AG04450 (cell line): Measurements from ENCODE around the gene KCNC4. TPM values are rescaled to one million over a fixed set of nuclear protein-coding genes. Genes with fewer than 3 reads are reported as not detected.

Source experiments
- CTCF ChIA-PET: fragments of 300-600, 350-600 bp; formaldehyde crosslinking; extraction: SDS; loops from one replicate; lab custom pipeline; 2022; ENCODE audit warnings: antibody characterized with exemption, inconsistent platforms; lab: Charles Lee
- POLR2A ChIA-PET: fragments of 350-600 bp; formaldehyde crosslinking; extraction: SDS; loops from one replicate; lab custom pipeline; 2021; ENCODE audit warnings: antibody characterized with exemption, inconsistent platforms; lab: Yijun Ruan, JAX
- DNase-seq: peaks from one replicate; pipeline ENCODE4 v3.0.0-alpha.2; 2011; ENCODE audit warnings: low read depth, low spot score
- H3K27ac ChIP-seq: one replicate; pipeline ENCODE4 v1.5.1; 2012; ENCODE audit warnings: low read depth, low read length, control low read depth
- H3K27me3 ChIP-seq: one replicate; pipeline ENCODE4 v1.6.0; 2012; ENCODE audit warnings: low read length; ENCODE audit not compliant: control insufficient read depth, insufficient read depth
- H3K4me3 ChIP-seq: 2 replicates; pipeline ENCODE4 v1.5.1; 2011; ENCODE audit warnings: mild to moderate bottlenecking, low read depth, low read length, control low read depth
- H3K9me3 ChIP-seq: 2 replicates; pipeline ENCODE4 v1.5.1; 2012; ENCODE audit warnings: low read length; ENCODE audit not compliant: control insufficient read depth, insufficient read depth
- CTCF ChIP-seq: IDR thresholded peaks from 2 replicates; pipeline ENCODE4 v1.5.1; 2011; ENCODE audit warnings: low read depth, low read length, control low read depth, inconsistent platforms
- polyA plus RNA-seq: library from polyadenylated mRNA; depleted of rRNA; stranded (reverse); fragments of >200 nt; gene quantifications from 2 replicates; pipeline ENCODE4 v1.2.3, GENCODE V29; 2011

The KCNC4 gene
- polyA plus RNA-seq, 1 experiment: 0.36 TPM

- Histone ChIP-seq H3K27ac (no peak overlapping the region), H3K4me3 (no peak overlapping the region), H3K9me3 (no peaks in the 10 kb centered on the region; the same call in 1 of the 2 replicates), H3K27me3 (peaks cover 7% of the 10 kb centered on the region)
- TF ChIP-seq CTCF: no peak
- DNase-seq: no peak
- POLR2A ChIA-PET: no interaction called here
- CTCF ChIA-PET: interaction anchor here (0.8 to 2.5 kb wide), 5 partner anchors 12 to 305 kb away, joined by 3 to 12 read pairs (median 5); no protein-coding TSS in a partner anchor
Measured at GRCh38 chr1:110190282-110190929, 19.7 kb upstream of the KCNC4 start.

- no peak for DNase-seq
- ChIA-PET CTCF (interaction anchor here (2.1 to 3.2 kb wide), 4 partner anchors 10 to 268 kb away, joined by 9 to 16 read pairs (median 12); no protein-coding TSS in a partner anchor), POLR2A (no interaction called here)
- Histone ChIP-seq H3K9me3 (no peaks in the 10 kb centered on the region; the same call in 1 of the 2 replicates), H3K4me3 (no peak overlapping the region), H3K27me3 (peaks cover 4% of the 10 kb centered on the region), H3K27ac (no peak overlapping the region)
- no peak for TF ChIP-seq CTCF
Measured at GRCh38 chr1:110192541-110192940, 17.6 kb upstream of the KCNC4 start.

GRCh38 chr1:110195196-110195595, 14.9 kb upstream of the KCNC4 start:
- Histone ChIP-seq H3K4me3 (no peak overlapping the region), H3K9me3 (no peaks in the 10 kb centered on the region; the same call in 1 of the 2 replicates), H3K27me3 (peaks cover under 1% of the 10 kb centered on the region), H3K27ac (no peak overlapping the region)
- TF ChIP-seq CTCF: no peak
- DNase-seq: no peak
- ChIA-PET POLR2A (no interaction called here), CTCF (interaction anchor here (2.7 to 3.2 kb wide), 2 partner anchors 13 to 301 kb away, joined by 12 to 58 read pairs; no protein-coding TSS in a partner anchor)

GRCh38 chr1:110196917-110197765, 13.0 kb upstream of the KCNC4 start:
- H3K9me3 ChIP-seq: no peaks in the 10 kb centered on the region; the same call in 1 of the 2 replicates
- ChIA-PET CTCF (interaction anchor here (0.6 to 2.9 kb wide), 48 partner anchors 9 to 315 kb away, joined by 3 to 60 read pairs (median 4); partner anchors contain the start of genes KCNC4 and RBM15), POLR2A (no interaction called here)
- H3K4me3 ChIP-seq: no peak overlapping the region
- H3K27ac ChIP-seq: no peak overlapping the region
- DNase-seq: no peak
- TF ChIP-seq CTCF: peak; percentile 97
- peaks cover 3% of the 10 kb centered on the region for H3K27me3 ChIP-seq
